ENCODE measurements around the gene CMTM3.

DNA sequence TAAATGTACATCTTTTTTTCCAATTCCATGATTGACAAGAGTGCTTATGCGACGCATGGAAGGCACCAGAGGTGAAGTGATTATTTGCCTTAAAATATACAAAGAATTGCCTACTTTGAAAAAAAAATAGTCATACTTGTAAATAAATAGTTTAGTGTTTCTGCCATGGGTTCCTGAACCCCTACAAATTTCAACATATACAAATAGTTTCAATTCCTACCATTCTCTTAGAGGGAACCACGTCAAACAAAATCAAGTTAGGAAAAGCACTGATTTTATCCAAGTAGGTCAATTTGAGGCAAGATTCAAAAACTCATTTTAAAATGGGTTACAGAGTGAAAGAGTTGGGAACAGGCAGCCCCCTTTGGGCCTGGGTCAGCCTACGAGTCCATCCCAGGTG is 11.7 kb downstream of the CMTM3 start:
- TF ChIP-seq REST (IDR thresholded peaks at IDR 0.05; ENCODE audit: insufficient replicate concordance, low read depth), result no peak
- TF ChIP-seq, protein P1, sequence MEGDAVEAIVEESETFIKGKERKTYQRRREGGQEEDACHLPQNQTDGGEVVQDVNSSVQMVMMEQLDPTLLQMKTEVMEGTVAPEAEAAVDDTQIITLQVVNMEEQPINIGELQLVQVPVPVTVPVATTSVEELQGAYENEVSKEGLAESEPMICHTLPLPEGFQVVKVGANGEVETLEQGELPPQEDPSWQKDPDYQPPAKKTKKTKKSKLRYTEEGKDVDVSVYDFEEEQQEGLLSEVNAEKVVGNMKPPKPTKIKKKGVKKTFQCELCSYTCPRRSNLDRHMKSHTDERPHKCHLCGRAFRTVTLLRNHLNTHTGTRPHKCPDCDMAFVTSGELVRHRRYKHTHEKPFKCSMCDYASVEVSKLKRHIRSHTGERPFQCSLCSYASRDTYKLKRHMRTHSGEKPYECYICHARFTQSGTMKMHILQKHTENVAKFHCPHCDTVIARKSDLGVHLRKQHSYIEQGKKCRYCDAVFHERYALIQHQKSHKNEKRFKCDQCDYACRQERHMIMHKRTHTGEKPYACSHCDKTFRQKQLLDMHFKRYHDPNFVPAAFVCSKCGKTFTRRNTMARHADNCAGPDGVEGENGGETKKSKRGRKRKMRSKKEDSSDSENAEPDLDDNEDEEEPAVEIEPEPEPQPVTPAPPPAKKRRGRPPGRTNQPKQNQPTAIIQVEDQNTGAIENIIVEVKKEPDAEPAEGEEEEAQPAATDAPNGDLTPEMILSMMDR (IDR thresholded peaks at IDR 0.05; ENCODE audit: insufficient read depth, low read length), result no peak
- no peak for TF ChIP-seq POLR2AphosphoS5 (IDR thresholded peaks at IDR 0.05; ENCODE audit: low read depth)

All from HL-60 (cell line).